Measurements from ENCODE around the gene ACTR3C. TPM values are rescaled to one million over a fixed set of nuclear protein-coding genes. Genes with fewer than 3 reads are reported as not detected.

Gene ACTR3C
- total and polyA plus RNA-seq, 2 of the 13 experiments (the other 11 are each of a cell fraction or from before 2014, with no cell fraction given) = 3.8 to 7.5 TPM

DNA sequence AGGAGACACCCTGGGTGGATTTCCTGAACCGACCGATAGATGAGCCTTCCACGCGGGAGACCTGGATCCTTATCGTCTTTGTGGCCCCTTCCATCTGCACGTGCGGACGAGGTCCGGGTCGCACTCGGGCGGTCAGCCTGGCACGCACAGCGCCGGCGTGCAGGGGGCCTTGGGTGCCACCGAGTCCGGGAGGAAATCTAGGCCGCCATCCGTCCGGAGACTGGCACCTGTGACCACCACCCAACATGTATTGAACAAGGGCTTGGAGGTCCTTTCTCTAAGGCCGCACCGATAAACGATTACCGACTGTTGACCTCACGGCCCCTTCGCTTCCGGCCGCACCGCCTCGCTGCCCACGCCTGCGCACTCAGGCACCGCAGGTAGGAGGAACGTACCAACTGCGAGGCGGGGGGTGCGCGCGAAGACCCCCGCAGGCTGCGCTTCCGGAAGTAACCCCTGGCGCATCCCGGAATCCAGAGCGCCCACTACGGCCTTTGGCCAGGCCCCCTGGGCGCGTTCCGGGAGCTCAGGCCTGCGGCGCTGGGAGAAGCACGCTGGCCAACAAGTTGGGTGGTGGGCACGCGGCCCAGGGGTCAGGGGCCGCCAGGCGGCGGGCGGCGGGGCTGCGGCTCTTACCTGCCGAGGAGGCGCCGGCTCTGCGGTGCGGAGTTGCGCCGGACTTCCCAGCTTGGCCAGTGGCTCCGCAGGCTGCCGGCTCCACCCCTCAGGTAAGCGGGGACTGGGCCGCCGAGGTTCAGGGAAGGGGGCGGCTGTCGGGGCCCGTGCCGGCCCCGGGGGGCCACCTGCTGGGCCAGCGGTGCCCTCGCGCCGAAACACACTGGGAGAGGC lies at the start of gene ACTR3C, which contains the start of gene LRRC61 (continued):
- TF ChIP-seq TAF1 (CRISPR knock-in tag; IDR thresholded peaks at IDR 0.05) (peak; percentile 89), EZH2 (conservative IDR thresholded peaks at IDR 0.05; ENCODE audit: low read depth, low read length) (no peak), ZNF605 (CRISPR knock-in tag; IDR thresholded peaks at IDR 0.05) (peak; percentile 97), NFKBIZ (CRISPR knock-in tag; IDR thresholded peaks at IDR 0.05) (peak; percentile 95), ZSCAN30 (CRISPR knock-in tag; IDR thresholded peaks at IDR 0.05) (peak; percentile 96), SMC3 (IDR thresholded peaks at IDR 0.05; ENCODE audit: low read length) (no peak)
- TF ChIP-seq, protein P1, sequence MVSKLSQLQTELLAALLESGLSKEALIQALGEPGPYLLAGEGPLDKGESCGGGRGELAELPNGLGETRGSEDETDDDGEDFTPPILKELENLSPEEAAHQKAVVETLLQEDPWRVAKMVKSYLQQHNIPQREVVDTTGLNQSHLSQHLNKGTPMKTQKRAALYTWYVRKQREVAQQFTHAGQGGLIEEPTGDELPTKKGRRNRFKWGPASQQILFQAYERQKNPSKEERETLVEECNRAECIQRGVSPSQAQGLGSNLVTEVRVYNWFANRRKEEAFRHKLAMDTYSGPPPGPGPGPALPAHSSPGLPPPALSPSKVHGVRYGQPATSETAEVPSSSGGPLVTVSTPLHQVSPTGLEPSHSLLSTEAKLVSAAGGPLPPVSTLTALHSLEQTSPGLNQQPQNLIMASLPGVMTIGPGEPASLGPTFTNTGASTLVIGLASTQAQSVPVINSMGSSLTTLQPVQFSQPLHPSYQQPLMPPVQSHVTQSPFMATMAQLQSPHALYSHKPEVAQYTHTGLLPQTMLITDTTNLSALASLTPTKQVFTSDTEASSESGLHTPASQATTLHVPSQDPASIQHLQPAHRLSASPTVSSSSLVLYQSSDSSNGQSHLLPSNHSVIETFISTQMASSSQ (IDR thresholded peaks at IDR 0.05; ENCODE audit: low read depth) = no peak
- TF ChIP-seq, protein P1 (CRISPR knock-in tag; IDR thresholded peaks at IDR 0.05; ENCODE audit: borderline replicate concordance) = peak; percentile 55; the same call in 1 of the 2 replicates
- TF ChIP-seq, protein P2, sequence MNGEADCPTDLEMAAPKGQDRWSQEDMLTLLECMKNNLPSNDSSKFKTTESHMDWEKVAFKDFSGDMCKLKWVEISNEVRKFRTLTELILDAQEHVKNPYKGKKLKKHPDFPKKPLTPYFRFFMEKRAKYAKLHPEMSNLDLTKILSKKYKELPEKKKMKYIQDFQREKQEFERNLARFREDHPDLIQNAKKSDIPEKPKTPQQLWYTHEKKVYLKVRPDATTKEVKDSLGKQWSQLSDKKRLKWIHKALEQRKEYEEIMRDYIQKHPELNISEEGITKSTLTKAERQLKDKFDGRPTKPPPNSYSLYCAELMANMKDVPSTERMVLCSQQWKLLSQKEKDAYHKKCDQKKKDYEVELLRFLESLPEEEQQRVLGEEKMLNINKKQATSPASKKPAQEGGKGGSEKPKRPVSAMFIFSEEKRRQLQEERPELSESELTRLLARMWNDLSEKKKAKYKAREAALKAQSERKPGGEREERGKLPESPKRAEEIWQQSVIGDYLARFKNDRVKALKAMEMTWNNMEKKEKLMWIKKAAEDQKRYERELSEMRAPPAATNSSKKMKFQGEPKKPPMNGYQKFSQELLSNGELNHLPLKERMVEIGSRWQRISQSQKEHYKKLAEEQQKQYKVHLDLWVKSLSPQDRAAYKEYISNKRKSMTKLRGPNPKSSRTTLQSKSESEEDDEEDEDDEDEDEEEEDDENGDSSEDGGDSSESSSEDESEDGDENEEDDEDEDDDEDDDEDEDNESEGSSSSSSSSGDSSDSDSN (CRISPR knock-in tag; IDR thresholded peaks at IDR 0.05) = peak; percentile 90
- TF ChIP-seq, protein P3, sequence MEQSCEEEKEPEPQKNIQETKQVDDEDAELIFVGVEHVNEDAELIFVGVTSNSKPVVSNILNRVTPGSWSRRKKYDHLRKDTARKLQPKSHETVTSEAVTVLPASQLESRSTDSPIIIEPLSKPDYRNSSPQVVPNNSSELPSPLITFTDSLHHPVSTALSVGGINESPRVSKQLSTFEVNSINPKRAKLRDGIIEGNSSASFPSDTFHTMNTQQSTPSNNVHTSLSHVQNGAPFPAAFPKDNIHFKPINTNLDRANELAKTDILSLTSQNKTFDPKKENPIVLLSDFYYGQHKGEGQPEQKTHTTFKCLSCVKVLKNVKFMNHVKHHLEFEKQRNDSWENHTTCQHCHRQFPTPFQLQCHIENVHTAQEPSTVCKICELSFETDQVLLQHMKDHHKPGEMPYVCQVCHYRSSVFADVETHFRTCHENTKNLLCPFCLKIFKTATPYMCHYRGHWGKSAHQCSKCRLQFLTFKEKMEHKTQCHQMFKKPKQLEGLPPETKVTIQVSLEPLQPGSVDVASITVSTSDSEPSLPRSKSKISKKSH (CRISPR knock-in tag; IDR thresholded peaks at IDR 0.05; ENCODE audit: borderline replicate concordance) = peak; percentile 97
- TF ChIP-seq, protein P4, sequence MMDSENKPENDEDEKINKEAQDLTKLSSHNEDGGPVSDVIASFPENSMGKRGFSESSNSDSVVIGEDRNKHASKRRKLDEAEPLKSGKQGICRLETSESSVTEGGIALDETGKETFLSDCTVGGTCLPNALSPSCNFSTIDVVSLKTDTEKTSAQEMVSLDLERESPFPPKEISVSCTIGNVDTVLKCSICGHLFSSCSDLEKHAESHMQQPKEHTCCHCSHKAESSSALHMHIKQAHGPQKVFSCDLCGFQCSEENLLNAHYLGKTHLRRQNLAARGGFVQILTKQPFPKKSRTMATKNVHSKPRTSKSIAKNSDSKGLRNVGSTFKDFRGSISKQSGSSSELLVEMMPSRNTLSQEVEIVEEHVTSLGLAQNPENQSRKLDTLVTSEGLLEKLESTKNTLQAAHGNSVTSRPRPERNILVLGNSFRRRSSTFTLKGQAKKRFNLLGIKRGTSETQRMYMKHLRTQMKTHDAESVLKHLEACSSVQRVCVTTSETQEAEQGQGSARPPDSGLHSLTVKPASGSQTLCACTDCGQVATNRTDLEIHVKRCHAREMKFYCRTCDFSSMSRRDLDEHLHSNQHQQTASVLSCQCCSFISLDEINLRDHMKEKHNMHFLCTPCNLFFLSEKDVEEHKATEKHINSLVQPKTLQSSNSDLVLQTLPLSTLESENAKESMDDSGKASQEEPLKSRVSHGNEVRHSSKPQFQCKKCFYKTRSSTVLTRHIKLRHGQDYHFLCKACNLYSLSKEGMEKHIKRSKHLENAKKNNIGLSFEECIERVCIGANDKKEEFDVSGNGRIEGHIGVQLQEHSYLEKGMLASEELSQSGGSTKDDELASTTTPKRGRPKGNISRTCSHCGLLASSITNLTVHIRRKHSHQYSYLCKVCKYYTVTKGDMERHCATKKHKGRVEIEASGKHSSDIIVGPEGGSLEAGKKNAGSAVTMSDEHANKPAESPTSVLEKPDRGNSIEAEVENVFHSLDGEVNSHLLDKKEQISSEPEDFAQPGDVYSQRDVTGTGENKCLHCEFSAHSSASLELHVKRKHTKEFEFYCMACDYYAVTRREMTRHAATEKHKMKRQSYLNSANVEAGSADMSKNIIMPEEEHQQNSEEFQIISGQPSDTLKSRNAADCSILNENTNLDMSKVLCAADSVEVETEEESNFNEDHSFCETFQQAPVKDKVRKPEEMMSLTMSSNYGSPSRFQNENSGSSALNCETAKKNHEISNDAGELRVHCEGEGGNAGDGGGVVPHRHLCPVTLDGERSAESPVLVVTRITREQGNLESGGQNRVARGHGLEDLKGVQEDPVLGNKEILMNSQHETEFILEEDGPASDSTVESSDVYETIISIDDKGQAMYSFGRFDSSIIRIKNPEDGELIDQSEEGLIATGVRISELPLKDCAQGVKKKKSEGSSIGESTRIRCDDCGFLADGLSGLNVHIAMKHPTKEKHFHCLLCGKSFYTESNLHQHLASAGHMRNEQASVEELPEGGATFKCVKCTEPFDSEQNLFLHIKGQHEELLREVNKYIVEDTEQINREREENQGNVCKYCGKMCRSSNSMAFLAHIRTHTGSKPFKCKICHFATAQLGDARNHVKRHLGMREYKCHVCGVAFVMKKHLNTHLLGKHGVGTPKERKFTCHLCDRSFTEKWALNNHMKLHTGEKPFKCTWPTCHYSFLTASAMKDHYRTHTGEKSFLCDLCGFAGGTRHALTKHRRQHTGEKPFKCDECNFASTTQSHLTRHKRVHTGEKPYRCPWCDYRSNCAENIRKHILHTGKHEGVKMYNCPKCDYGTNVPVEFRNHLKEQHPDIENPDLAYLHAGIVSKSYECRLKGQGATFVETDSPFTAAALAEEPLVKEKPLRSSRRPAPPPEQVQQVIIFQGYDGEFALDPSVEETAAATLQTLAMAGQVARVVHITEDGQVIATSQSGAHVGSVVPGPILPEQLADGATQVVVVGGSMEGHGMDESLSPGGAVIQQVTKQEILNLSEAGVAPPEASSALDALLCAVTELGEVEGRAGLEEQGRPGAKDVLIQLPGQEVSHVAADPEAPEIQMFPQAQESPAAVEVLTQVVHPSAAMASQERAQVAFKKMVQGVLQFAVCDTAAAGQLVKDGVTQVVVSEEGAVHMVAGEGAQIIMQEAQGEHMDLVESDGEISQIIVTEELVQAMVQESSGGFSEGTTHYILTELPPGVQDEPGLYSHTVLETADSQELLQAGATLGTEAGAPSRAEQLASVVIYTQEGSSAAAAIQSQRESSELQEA (CRISPR knock-in tag; IDR thresholded peaks at IDR 0.05; ENCODE audit: not compliant biosample characterization) = peak; percentile 86

Measured in HepG2 (cell line).